AG04450 (cell line): ENCODE results near the gene SV2C. TPM values are rescaled to one million over a fixed set of nuclear protein-coding genes. Genes with fewer than 3 reads are reported as not detected.

Experiments
- CTCF ChIA-PET: fragments of 300-600, 350-600 bp; formaldehyde crosslinking; extraction: SDS; loops from one replicate; lab custom pipeline; 2022; ENCODE audit warnings: antibody characterized with exemption, inconsistent platforms; lab: Charles Lee
- POLR2A ChIA-PET: fragments of 350-600 bp; formaldehyde crosslinking; extraction: SDS; loops from one replicate; lab custom pipeline; 2021; ENCODE audit warnings: antibody characterized with exemption, inconsistent platforms; lab: Yijun Ruan, JAX
- DNase-seq: peaks from one replicate; pipeline ENCODE4 v3.0.0-alpha.2; 2011; ENCODE audit warnings: low read depth, low spot score
- H3K27ac ChIP-seq: one replicate; pipeline ENCODE4 v1.5.1; 2012; ENCODE audit warnings: low read depth, low read length, control low read depth
- H3K27me3 ChIP-seq: one replicate; pipeline ENCODE4 v1.6.0; 2012; ENCODE audit warnings: low read length; ENCODE audit not compliant: control insufficient read depth, insufficient read depth
- H3K4me3 ChIP-seq: 2 replicates; pipeline ENCODE4 v1.5.1; 2011; ENCODE audit warnings: mild to moderate bottlenecking, low read depth, low read length, control low read depth
- H3K9me3 ChIP-seq: 2 replicates; pipeline ENCODE4 v1.5.1; 2012; ENCODE audit warnings: low read length; ENCODE audit not compliant: control insufficient read depth, insufficient read depth
- CTCF ChIP-seq: IDR thresholded peaks from 2 replicates; pipeline ENCODE4 v1.5.1; 2011; ENCODE audit warnings: low read depth, low read length, control low read depth, inconsistent platforms
- polyA plus RNA-seq: library from polyadenylated mRNA; depleted of rRNA; stranded (reverse); fragments of >200 nt; gene quantifications from 2 replicates; pipeline ENCODE4 v1.2.3, GENCODE V29; 2011

The SV2C gene
- polyA plus RNA-seq, 1 experiment: not detected

GRCh38 chr5:76196886-76197489, 113.8 kb downstream of the SV2C start:
- no peak for DNase-seq
- no peaks in the 10 kb centered on the region for H3K9me3 ChIP-seq
- ChIA-PET POLR2A (no interaction called here), CTCF (interaction anchor here (0.9 kb wide), 1 partner anchor 22 kb away, joined by 3 read pairs; no protein-coding TSS in a partner anchor)
- no peak overlapping the region for H3K27ac ChIP-seq
- H3K27me3 ChIP-seq: no peaks in the 10 kb centered on the region
- no peak overlapping the region for H3K4me3 ChIP-seq
- no peak for TF ChIP-seq CTCF

GRCh38 chr5:76197726-76198125, 114.5 kb downstream of the SV2C start:
- CTCF ChIA-PET: interaction anchor here (0.9 kb wide), 1 partner anchor 23 kb away, joined by 3 read pairs; no protein-coding TSS in a partner anchor
- no peak for DNase-seq
- no peaks in the 10 kb centered on the region for H3K9me3 ChIP-seq
- H3K4me3 ChIP-seq: no peak overlapping the region
- no peaks in the 10 kb centered on the region for H3K27me3 ChIP-seq
- POLR2A ChIA-PET: no interaction called here
- no peak overlapping the region for H3K27ac ChIP-seq
- TF ChIP-seq CTCF: no peak

- CTCF ChIA-PET: no interaction called here
- H3K4me3 ChIP-seq: no peak overlapping the region
- no peaks in the 10 kb centered on the region for H3K9me3 ChIP-seq
- TF ChIP-seq CTCF: no peak
- H3K27me3 ChIP-seq: no peaks in the 10 kb centered on the region
- POLR2A ChIA-PET: no interaction called here
- no peak for DNase-seq
- H3K27ac ChIP-seq: no peak overlapping the region
These were observed 116.4 kb downstream of the SV2C start for GRCh38 chr5:76199336-76200318.

GRCh38 chr5:76202182-76202581, 119.0 kb downstream of the SV2C start:
- CTCF ChIA-PET: interaction anchor here (0.7 kb wide), 1 partner anchor 1019 kb away, joined by 8 read pairs; no protein-coding TSS in a partner anchor
- Histone ChIP-seq H3K9me3 (no peaks in the 10 kb centered on the region), H3K4me3 (no peak overlapping the region), H3K27ac (no peak overlapping the region), H3K27me3 (no peaks in the 10 kb centered on the region)
- no peak for TF ChIP-seq CTCF
- DNase-seq: no peak
- POLR2A ChIA-PET: no interaction called here
